ENCODE data around the gene KIF26B.

GRCh38 chr1:245537992-245538391, 383.2 kb downstream of the KIF26B start:
- TF ChIP-seq SUZ12 (IDR thresholded peaks at IDR 0.05; ENCODE audit: extremely low read depth, insufficient read depth, insufficient read length) (no peak), YY1 (IDR thresholded peaks at IDR 0.05; ENCODE audit: insufficient read depth, insufficient read length) (no peak), ZNF274 (IDR thresholded peaks at IDR 0.05; ENCODE audit: low read depth, low read length) (no peak)

All from NT2/D1 (cell line).